Measurements from ENCODE around the gene INTS12.
"Not testable (repeated sequence)": the region's sequence is repeated elsewhere in the genome, so short reads cannot be mapped to it uniquely, and the experiment has no call there.

The INTS12 gene

DNA sequence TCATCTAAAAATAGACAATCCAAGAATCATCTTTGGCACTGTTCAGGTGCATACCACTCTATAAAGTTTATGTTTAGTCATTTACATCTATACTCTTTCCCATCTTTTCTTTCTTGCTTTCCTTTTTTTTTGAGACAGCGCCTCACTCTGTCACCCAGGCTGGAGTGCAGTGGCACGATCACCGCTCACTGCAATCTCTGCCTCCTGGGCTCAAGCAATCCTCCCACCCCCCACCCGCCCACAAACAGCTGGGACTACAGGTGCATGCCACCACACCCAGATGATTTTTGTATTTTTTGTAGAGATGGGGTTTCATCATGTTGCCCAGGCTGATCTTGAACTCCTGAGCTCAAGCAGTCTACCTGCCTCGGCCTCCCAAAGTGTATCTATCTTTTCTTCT, 13.7 kb downstream of the INTS12 start:
- H3K9me3 ChIP-seq (ENCODE audit: control insufficient read depth, low read length); H3K4me3 ChIP-seq (ENCODE audit: insufficient read depth, low read depth, low read length); H3K27me3 ChIP-seq (ENCODE audit: control insufficient read depth, insufficient read depth, low read length, poor library complexity, severe bottlenecking); H3K27ac ChIP-seq (ENCODE audit: insufficient read depth, low read depth, low read length, poor library complexity, severe bottlenecking); H3K4me1 ChIP-seq (ENCODE audit: control insufficient read depth, insufficient read depth, low read length): not testable (repeated sequence)
- H3K36me3 ChIP-seq (ENCODE audit: control insufficient read depth, insufficient read depth, low read length) = peaks cover 12% of the 10 kb centered on the region
- 91 to 98% methylated on average over 4 of the region's 5 CpGs for WGBS, 2 experiments

DNA sequence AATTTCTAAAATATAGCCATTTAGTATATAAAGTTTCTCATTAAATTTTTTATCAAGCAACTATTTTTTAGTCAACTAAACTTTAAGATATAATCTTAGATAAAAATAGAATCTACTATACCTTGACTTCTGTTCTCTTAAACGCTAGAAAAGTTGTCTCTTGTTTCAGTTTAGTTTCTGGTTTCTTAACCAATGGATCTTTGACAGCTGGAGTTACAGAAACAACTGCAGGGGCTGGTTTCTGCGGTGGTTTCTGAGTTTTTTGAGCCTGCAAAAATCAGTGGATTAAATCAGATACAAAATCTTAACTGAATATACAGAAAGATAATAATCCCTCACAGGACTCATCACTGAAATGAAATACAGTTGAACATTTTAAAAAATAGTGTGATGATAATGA, 21.9 kb downstream of the INTS12 start:
- Histone ChIP-seq H3K4me1 (ENCODE audit: control insufficient read depth, insufficient read depth, low read length) (no peaks in the 10 kb centered on the region), H3K9me3 (ENCODE audit: control insufficient read depth, low read length) (no peaks in the 10 kb centered on the region), H3K27ac (ENCODE audit: insufficient read depth, low read depth, low read length, poor library complexity, severe bottlenecking) (no peak overlapping the region), H3K36me3 (ENCODE audit: control insufficient read depth, insufficient read depth, low read length) (peaks cover 14% of the 10 kb centered on the region), H3K4me3 (ENCODE audit: insufficient read depth, low read depth, low read length) (no peak overlapping the region), H3K27me3 (ENCODE audit: control insufficient read depth, insufficient read depth, low read length, poor library complexity, severe bottlenecking) (no peaks in the 10 kb centered on the region)
- 83 to 97% methylated on average over 1 to 2 of the region's 2 CpGs for WGBS, 2 experiments

DNA sequence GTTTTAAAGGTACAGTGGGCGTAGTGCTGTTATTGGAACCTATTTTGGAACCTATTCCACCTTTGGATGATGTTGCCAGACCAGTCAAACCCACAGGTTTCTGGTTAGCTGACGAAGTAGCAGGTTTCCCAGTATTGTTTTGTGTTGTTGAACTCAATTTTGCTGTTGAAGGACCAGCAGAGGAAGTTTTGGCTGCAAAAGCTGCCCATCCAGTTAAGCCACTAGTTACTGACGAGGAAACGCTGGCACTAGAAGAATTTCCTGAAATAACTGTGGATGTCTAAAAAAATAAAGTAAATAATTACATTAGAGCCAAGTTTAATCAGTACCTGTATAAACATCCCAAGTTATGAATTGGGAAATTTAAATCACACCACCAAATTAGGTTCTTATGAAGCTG, 25.5 kb downstream of the INTS12 start:
- 92 to 97% methylated on average over 4 of the region's 4 CpGs for WGBS, 2 experiments
- H3K36me3 ChIP-seq (ENCODE audit: control insufficient read depth, insufficient read depth, low read length) = peaks cover 7% of the 10 kb centered on the region
- no peaks in the 10 kb centered on the region for H3K9me3 ChIP-seq (ENCODE audit: control insufficient read depth, low read length)
- no peaks in the 10 kb centered on the region for H3K4me1 ChIP-seq (ENCODE audit: control insufficient read depth, insufficient read depth, low read length)
- H3K27me3 ChIP-seq (ENCODE audit: control insufficient read depth, insufficient read depth, low read length, poor library complexity, severe bottlenecking) = no peaks in the 10 kb centered on the region
- H3K4me3 ChIP-seq (ENCODE audit: insufficient read depth, low read depth, low read length) = no peak overlapping the region
- H3K27ac ChIP-seq (ENCODE audit: insufficient read depth, low read depth, low read length, poor library complexity, severe bottlenecking) = no peak overlapping the region

DNA sequence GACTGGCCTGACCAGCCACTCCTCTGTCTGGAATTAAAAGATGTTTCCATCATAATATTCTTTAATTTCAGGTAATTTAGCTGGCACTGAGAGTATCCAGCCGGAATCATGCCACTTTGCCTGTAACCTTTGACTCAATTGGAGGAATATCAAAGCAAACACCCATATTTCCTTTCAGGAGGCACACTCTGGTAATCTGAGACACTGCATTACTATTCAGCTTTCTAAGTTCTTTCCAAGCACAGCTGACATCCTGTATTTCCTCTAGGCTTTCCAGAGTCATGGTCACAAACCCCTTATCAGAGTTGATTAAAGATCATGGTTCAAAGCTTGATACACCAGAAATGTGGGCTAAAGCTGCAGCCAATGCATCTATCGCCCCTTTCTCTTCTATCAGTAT, 29.3 kb downstream of the INTS12 start:
- no peak overlapping the region for H3K4me3 ChIP-seq (ENCODE audit: insufficient read depth, low read depth, low read length)
- peaks cover 7% of the 10 kb centered on the region for H3K36me3 ChIP-seq (ENCODE audit: control insufficient read depth, insufficient read depth, low read length)
- H3K9me3 ChIP-seq (ENCODE audit: control insufficient read depth, low read length) = no peaks in the 10 kb centered on the region
- H3K27ac ChIP-seq (ENCODE audit: insufficient read depth, low read depth, low read length, poor library complexity, severe bottlenecking) = no peak overlapping the region
- WGBS, 2 experiments = 93 to 98% methylated on average over 2 of the region's 2 CpGs
- no peaks in the 10 kb centered on the region for H3K27me3 ChIP-seq (ENCODE audit: control insufficient read depth, insufficient read depth, low read length, poor library complexity, severe bottlenecking)
- no peaks in the 10 kb centered on the region for H3K4me1 ChIP-seq (ENCODE audit: control insufficient read depth, insufficient read depth, low read length)

DNA sequence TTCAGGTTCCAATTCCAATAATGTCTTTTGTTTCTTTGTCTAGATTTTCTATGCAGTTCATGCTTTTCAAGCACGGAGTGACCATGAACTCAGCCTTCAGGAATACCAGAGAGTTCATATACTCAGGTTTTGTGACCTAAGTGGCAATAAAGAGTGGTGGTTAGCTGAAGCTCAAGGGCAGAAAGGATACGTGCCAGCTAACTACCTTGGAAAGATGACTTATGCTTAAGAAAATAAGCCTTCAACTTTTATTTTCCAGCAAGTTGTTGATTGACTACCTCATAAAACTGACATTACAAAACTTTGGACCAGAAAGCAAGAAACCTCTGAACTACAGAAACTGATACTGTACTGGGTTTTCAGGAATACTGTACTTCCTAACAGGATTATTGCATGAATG, 30.8 kb downstream of the INTS12 start:
- Histone ChIP-seq H3K9me3 (ENCODE audit: control insufficient read depth, low read length) (no peaks in the 10 kb centered on the region), H3K27me3 (ENCODE audit: control insufficient read depth, insufficient read depth, low read length, poor library complexity, severe bottlenecking) (no peaks in the 10 kb centered on the region), H3K4me1 (ENCODE audit: control insufficient read depth, insufficient read depth, low read length) (no peaks in the 10 kb centered on the region), H3K36me3 (ENCODE audit: control insufficient read depth, insufficient read depth, low read length) (peaks cover 1% of the 10 kb centered on the region), H3K27ac (ENCODE audit: insufficient read depth, low read depth, low read length, poor library complexity, severe bottlenecking) (no peak overlapping the region), H3K4me3 (ENCODE audit: insufficient read depth, low read depth, low read length) (no peak overlapping the region)
- 88% methylated on average over 2 of the region's 2 CpGs for WGBS, 2 experiments

DNA sequence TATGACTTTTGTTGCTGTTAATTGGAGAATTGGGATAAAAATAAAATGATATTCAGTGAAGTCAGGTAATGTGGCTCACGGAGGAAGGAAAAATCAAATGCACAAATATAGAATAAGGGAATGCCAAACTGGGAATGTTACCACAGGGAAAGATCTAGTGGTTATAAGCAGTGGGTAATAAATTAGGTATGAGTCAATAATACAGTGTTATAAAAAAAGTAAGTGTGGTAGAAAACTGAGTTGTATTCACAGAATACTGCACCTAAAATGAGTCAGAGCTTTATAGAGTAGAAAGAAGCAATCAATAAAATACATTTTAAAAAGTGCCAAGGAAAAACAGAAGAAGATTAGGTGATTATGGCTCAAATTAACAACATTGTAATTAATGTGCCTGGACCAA, 34.5 kb downstream of the INTS12 start:
- H3K4me3 ChIP-seq (ENCODE audit: insufficient read depth, low read depth, low read length) = no peak overlapping the region
- 96 to 100% methylated on average over 1 of the region's 1 CpG for WGBS, 2 experiments

DNA sequence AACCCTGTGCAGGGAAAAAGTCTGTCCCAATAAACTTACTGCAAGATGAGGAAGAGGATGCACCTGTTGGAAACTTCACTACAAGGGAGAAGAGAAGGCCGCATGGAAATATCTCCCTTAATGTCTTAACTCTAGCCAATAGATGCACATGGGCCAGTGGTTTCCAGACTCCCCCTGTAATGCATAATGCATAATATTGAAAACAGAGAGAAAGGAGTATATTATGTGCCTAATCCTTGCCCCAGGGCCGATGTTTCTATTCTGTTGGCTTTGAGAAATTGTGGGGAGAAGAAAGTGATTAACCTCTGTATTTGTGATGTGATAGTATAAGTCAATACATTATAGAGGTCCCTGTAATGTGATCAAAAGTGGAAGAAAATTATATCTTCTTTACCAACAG, 37.2 kb downstream of the INTS12 start:
- Histone ChIP-seq H3K27ac (ENCODE audit: insufficient read depth, low read depth, low read length, poor library complexity, severe bottlenecking) (no peak overlapping the region), H3K4me3 (ENCODE audit: insufficient read depth, low read depth, low read length) (no peak overlapping the region), H3K4me1 (ENCODE audit: control insufficient read depth, insufficient read depth, low read length) (no peaks in the 10 kb centered on the region), H3K27me3 (ENCODE audit: control insufficient read depth, insufficient read depth, low read length, poor library complexity, severe bottlenecking) (no peaks in the 10 kb centered on the region), H3K9me3 (ENCODE audit: control insufficient read depth, low read length) (no peaks in the 10 kb centered on the region), H3K36me3 (ENCODE audit: control insufficient read depth, insufficient read depth, low read length) (no peaks in the 10 kb centered on the region)
- WGBS, 2 experiments = 90 to 97% methylated on average over 2 of the region's 2 CpGs

More for the DNA sequence above, 34.5 kb downstream of the INTS12 start:
- no peaks in the 10 kb centered on the region for H3K27me3 ChIP-seq (ENCODE audit: control insufficient read depth, insufficient read depth, low read length, poor library complexity, severe bottlenecking)
- H3K4me1 ChIP-seq (ENCODE audit: control insufficient read depth, insufficient read depth, low read length) = no peaks in the 10 kb centered on the region
- no peaks in the 10 kb centered on the region for H3K9me3 ChIP-seq (ENCODE audit: control insufficient read depth, low read length)
- H3K36me3 ChIP-seq (ENCODE audit: control insufficient read depth, insufficient read depth, low read length) = no peaks in the 10 kb centered on the region
- H3K27ac ChIP-seq (ENCODE audit: insufficient read depth, low read depth, low read length, poor library complexity, severe bottlenecking) = no peak overlapping the region

DNA sequence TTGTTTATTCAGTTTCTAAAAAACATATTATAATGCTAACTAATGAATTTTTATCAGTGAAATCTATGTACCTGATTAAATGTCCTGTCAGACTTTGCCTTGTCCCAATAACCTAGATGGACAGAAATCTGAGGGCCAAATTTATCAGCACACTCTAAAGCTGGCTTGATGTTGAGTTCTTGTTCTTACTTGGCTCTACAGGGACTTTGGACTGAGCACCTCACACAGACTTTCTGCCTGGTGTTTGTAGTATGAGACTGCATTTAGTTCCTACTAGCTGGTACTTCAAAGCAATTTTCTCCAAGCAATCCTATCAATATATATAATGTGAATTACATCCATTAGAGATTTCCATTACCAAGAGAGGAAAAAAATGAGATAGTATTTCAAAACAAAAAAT, 37.8 kb downstream of the INTS12 start:
- H3K27ac ChIP-seq (ENCODE audit: insufficient read depth, low read depth, low read length, poor library complexity, severe bottlenecking) = no peak overlapping the region
- no peaks in the 10 kb centered on the region for H3K36me3 ChIP-seq (ENCODE audit: control insufficient read depth, insufficient read depth, low read length)
- no peaks in the 10 kb centered on the region for H3K27me3 ChIP-seq (ENCODE audit: control insufficient read depth, insufficient read depth, low read length, poor library complexity, severe bottlenecking)
- H3K9me3 ChIP-seq (ENCODE audit: control insufficient read depth, low read length) = no peaks in the 10 kb centered on the region
- no peaks in the 10 kb centered on the region for H3K4me1 ChIP-seq (ENCODE audit: control insufficient read depth, insufficient read depth, low read length)
- H3K4me3 ChIP-seq (ENCODE audit: insufficient read depth, low read depth, low read length) = no peak overlapping the region

- Histone ChIP-seq H3K9me3 (ENCODE audit: control insufficient read depth, low read length) (no peaks in the 10 kb centered on the region), H3K27me3 (ENCODE audit: control insufficient read depth, insufficient read depth, low read length, poor library complexity, severe bottlenecking) (no peaks in the 10 kb centered on the region), H3K27ac (ENCODE audit: insufficient read depth, low read depth, low read length, poor library complexity, severe bottlenecking) (no peak overlapping the region), H3K36me3 (ENCODE audit: control insufficient read depth, insufficient read depth, low read length) (no peaks in the 10 kb centered on the region), H3K4me3 (ENCODE audit: insufficient read depth, low read depth, low read length) (no peak overlapping the region), H3K4me1 (ENCODE audit: control insufficient read depth, insufficient read depth, low read length) (no peaks in the 10 kb centered on the region)
- 45 to 47% methylated on average over 3 to 4 of the region's 5 CpGs for WGBS, 2 experiments
Observed at GRCh38 chr4:105666693-105667092, 41.8 kb downstream of the INTS12 start.

DNA sequence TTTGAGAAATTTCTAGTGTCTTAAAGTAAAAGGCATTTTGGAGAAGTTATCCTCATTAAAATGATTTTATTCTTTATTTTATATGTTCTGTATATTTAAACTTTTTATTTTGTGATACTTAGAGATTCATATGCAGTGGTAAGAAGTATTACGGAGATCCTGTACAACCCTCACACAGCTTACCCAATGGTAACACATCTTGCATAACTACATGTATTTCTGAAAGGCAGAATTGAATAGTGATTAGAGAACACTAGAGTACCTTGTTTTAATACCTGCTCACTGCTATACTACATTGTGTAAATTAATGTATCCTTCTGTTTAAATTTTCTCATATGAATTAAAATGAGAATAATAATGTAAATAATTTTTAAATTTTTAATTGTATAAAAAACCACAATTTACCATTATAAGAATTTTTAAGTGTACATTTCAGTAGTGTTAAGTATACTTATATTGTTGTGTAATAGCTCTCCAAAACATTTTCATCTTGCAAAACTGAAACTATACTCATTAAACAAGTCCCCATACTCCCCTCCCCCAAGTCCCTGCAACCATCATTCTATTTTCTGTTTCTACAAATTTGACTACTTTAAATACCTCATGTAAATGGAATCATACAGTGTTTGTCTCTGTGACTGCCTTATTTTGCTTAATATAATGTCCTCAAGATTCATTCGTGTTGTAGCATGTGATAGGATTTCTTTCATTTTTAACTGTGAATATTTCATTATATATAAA, 45.4 kb downstream of the INTS12 start:
- Histone ChIP-seq H3K27ac (ENCODE audit: insufficient read depth, low read depth, low read length, poor library complexity, severe bottlenecking) (no peak overlapping the region), H3K4me3 (ENCODE audit: insufficient read depth, low read depth, low read length) (no peak overlapping the region), H3K36me3 (ENCODE audit: control insufficient read depth, insufficient read depth, low read length) (no peaks in the 10 kb centered on the region), H3K4me1 (ENCODE audit: control insufficient read depth, insufficient read depth, low read length) (no peaks in the 10 kb centered on the region), H3K27me3 (ENCODE audit: control insufficient read depth, insufficient read depth, low read length, poor library complexity, severe bottlenecking) (no peaks in the 10 kb centered on the region), H3K9me3 (ENCODE audit: control insufficient read depth, low read length) (no peaks in the 10 kb centered on the region)
- 100% methylated on average over 1 of the region's 2 CpGs; no CpG with 5 or more reads in 1 of the 2 experiments for WGBS, 2 experiments

- no peaks in the 10 kb centered on the region for H3K36me3 ChIP-seq (ENCODE audit: control insufficient read depth, insufficient read depth, low read length)
Observed at GRCh38 chr4:105661028-105661427, 47.5 kb downstream of the INTS12 start.

More at GRCh38 chr4:105661028-105661427, 47.5 kb downstream of the INTS12 start:
- Histone ChIP-seq H3K9me3 (ENCODE audit: control insufficient read depth, low read length) (no peaks in the 10 kb centered on the region), H3K27me3 (ENCODE audit: control insufficient read depth, insufficient read depth, low read length, poor library complexity, severe bottlenecking) (no peaks in the 10 kb centered on the region), H3K4me3 (ENCODE audit: insufficient read depth, low read depth, low read length) (no peak overlapping the region), H3K27ac (ENCODE audit: insufficient read depth, low read depth, low read length, poor library complexity, severe bottlenecking) (no peak overlapping the region), H3K4me1 (ENCODE audit: control insufficient read depth, insufficient read depth, low read length) (no peaks in the 10 kb centered on the region)
- WGBS, 2 experiments = 88 to 96% methylated on average over 1 to 3 of the region's 3 CpGs

Data from ectodermal cell (in vitro differentiated cells).